Measurements from ENCODE around the gene TNFSF18. TPM values are rescaled to one million over a fixed set of nuclear protein-coding genes. Genes with fewer than 3 reads are reported as not detected.

TNFSF18 gene, protein sequence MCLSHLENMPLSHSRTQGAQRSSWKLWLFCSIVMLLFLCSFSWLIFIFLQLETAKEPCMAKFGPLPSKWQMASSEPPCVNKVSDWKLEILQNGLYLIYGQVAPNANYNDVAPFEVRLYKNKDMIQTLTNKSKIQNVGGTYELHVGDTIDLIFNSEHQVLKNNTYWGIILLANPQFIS
- total RNA-seq, result not detected in 2 replicates

DNA sequence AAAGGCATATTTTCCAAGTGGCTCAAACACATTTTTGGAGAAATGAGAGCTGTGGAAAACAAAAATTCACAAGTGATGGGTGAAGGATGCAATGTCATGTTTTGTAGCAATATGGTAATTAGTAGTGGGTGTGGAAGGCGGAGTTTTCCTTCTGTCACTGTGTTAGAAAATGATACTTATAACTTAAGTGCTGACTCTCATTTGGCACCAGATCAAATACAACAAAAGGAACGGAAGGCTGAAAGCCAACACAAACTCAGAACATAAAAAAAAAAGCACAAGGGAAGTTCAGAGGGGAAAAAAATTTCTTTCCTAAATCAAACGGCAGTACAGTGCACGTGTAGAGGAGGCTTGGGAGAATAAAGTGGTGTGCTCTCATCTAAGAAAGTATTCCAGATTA, at the start of gene TNFSF18:
TNFSF18 (minus strand) TSS at position 77 of the 400 bp plus-strand sequence; CDS start at position 32, 45 bp downstream.

Other genes with a start within 250 kb of the TNFSF18 start
- 0.79 and 2.8 TPM in 2 replicates for gene TNFSF4, start 156.4 kb upstream of the TNFSF18 start, total RNA-seq

All from placental epithelial cell (primary cell).